ENCODE measurements around the gene WFDC1.

DNA sequence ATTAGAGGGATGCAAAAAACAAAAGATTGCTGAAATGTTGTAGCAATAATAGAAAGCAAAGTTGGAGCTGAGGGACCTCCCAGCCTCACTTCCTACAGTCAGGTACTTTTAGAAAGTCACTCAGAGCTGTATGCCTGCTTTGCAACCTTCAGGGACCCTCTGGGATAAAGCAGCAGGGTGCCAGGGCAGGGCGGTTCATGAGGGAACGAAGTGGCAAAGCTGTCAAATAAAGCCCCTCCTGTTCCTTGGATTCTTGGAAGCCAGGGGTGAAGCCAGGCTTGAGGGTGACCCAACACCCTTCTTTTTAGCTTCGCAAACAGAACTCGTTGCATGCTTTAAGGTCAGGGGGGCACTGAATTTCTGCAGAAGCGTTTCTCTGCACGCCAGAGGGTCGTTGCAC, 74.4 kb downstream of the WFDC1 start:
- TF ChIP-seq, protein P1, sequence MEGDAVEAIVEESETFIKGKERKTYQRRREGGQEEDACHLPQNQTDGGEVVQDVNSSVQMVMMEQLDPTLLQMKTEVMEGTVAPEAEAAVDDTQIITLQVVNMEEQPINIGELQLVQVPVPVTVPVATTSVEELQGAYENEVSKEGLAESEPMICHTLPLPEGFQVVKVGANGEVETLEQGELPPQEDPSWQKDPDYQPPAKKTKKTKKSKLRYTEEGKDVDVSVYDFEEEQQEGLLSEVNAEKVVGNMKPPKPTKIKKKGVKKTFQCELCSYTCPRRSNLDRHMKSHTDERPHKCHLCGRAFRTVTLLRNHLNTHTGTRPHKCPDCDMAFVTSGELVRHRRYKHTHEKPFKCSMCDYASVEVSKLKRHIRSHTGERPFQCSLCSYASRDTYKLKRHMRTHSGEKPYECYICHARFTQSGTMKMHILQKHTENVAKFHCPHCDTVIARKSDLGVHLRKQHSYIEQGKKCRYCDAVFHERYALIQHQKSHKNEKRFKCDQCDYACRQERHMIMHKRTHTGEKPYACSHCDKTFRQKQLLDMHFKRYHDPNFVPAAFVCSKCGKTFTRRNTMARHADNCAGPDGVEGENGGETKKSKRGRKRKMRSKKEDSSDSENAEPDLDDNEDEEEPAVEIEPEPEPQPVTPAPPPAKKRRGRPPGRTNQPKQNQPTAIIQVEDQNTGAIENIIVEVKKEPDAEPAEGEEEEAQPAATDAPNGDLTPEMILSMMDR (IDR thresholded peaks at IDR 0.05), result no peak
- no peak for TF ChIP-seq POLR2A (IDR thresholded peaks at IDR 0.05)
